ENCODE data around the gene PHC1.

The PHC1 gene

GRCh38 chr12:8913702-8914032, 642 bp upstream of the PHC1 start:
- Histone ChIP-seq H3K27ac (ENCODE audit: low read length) (peak overlapping the region; percentile 72), H3K9me3 (ENCODE audit: insufficient read depth, low read length, severe bottlenecking) (no peaks in the 10 kb centered on the region), H3K4me2 (ENCODE audit: insufficient read depth, low read length) (peak overlapping the region; percentile 69), H2AFZ (ENCODE audit: low read depth, low read length) (peak overlapping the region; percentile 84), H3K4me1 (ENCODE audit: insufficient read depth, low read length) (peaks cover 34% of the 10 kb centered on the region), H3K79me2 (ENCODE audit: insufficient read depth, low read length) (peaks cover 21% of the 10 kb centered on the region), H3K27me3 (ENCODE audit: insufficient read depth, low read length, poor library complexity) (no peaks in the 10 kb centered on the region), H3K9ac (ENCODE audit: low read depth, low read length) (peak overlapping the region; percentile 56), H3K36me3 (ENCODE audit: insufficient read depth, low read length) (peaks cover 5% of the 10 kb centered on the region; the same call in 1 of the 2 replicates), H3K4me3 (ENCODE audit: low read depth in 1 of 2, low read length in 2 of 2) (peak overlapping the region; percentile 33 to 59; a peak in 3 of 4 replicates), H4K20me1 (ENCODE audit: insufficient read depth, low read length) (no peaks in the 10 kb centered on the region)
- no peak for ATAC-seq (ENCODE audit: insufficient read depth, low read depth)
- TF ChIP-seq EZH2 (IDR thresholded peaks at IDR 0.05; ENCODE audit: borderline replicate concordance, low read depth, low read length, severe bottlenecking): no peak
- no peak for TF ChIP-seq CTCF (IDR thresholded peaks at IDR 0.05; ENCODE audit: borderline replicate concordance, extremely low read depth, low read length, poor library complexity, severe bottlenecking)
- no peak for DNase-seq

- H3K27me3 ChIP-seq (ENCODE audit: insufficient read depth, low read length, poor library complexity): no peaks in the 10 kb centered on the region
- H3K4me2 ChIP-seq (ENCODE audit: insufficient read depth, low read length): peak overlapping the region; percentile 81
- peaks cover 14% of the 10 kb centered on the region; the same call in 1 of the 2 replicates for H3K36me3 ChIP-seq (ENCODE audit: insufficient read depth, low read length)
- peak; percentile 63 for DNase-seq
- peaks cover 34% of the 10 kb centered on the region for H3K4me1 ChIP-seq (ENCODE audit: insufficient read depth, low read length)
- H3K27ac ChIP-seq (ENCODE audit: low read length): peak overlapping the region; percentile 49
- peak; percentile 84 for ATAC-seq (ENCODE audit: insufficient read depth, low read depth)
- no peaks in the 10 kb centered on the region for H4K20me1 ChIP-seq (ENCODE audit: insufficient read depth, low read length)
- H3K4me3 ChIP-seq (ENCODE audit: low read depth in 1 of 2, low read length in 2 of 2): peak overlapping the region; percentile 48 to 82; a peak in 3 of 4 replicates
- H3K9me3 ChIP-seq (ENCODE audit: insufficient read depth, low read length, severe bottlenecking): no peaks in the 10 kb centered on the region
- H2AFZ ChIP-seq (ENCODE audit: low read depth, low read length): peak overlapping the region; percentile 85
- H3K79me2 ChIP-seq (ENCODE audit: insufficient read depth, low read length): peaks cover 21% of the 10 kb centered on the region
- TF ChIP-seq EZH2 (IDR thresholded peaks at IDR 0.05; ENCODE audit: borderline replicate concordance, low read depth, low read length, severe bottlenecking) (no peak), CTCF (IDR thresholded peaks at IDR 0.05; ENCODE audit: borderline replicate concordance, extremely low read depth, low read length, poor library complexity, severe bottlenecking) (no peak)
- H3K9ac ChIP-seq (ENCODE audit: low read depth, low read length): peak overlapping the region; percentile 56
Observed at GRCh38 chr12:8914716-8915526, 612 bp downstream of the PHC1 start.

- Histone ChIP-seq H2AFZ (ENCODE audit: low read depth, low read length) (no peak overlapping the region), H3K9me3 (ENCODE audit: insufficient read depth, low read length, severe bottlenecking) (no peaks in the 10 kb centered on the region), H3K36me3 (ENCODE audit: insufficient read depth, low read length) (peaks cover 20% of the 10 kb centered on the region; the same call in 1 of the 2 replicates), H3K4me2 (ENCODE audit: insufficient read depth, low read length) (peak overlapping the region; percentile 81), H3K4me1 (ENCODE audit: insufficient read depth, low read length) (peaks cover 34% of the 10 kb centered on the region), H3K27me3 (ENCODE audit: insufficient read depth, low read length, poor library complexity) (no peaks in the 10 kb centered on the region), H3K79me2 (ENCODE audit: insufficient read depth, low read length) (peaks cover 21% of the 10 kb centered on the region), H3K27ac (ENCODE audit: low read length) (no peak overlapping the region), H4K20me1 (ENCODE audit: insufficient read depth, low read length) (no peaks in the 10 kb centered on the region), H3K4me3 (ENCODE audit: low read depth in 1 of 2, low read length in 2 of 2) (peak overlapping the region in 1 of 2 experiments; percentile 82; a peak in 2 of 4 replicates), H3K9ac (ENCODE audit: low read depth, low read length) (peak overlapping the region; percentile 56; the same call in 1 of the 2 replicates)
- ATAC-seq (ENCODE audit: insufficient read depth, low read depth): no peak
- DNase-seq: no peak
- TF ChIP-seq CTCF (IDR thresholded peaks at IDR 0.05; ENCODE audit: borderline replicate concordance, extremely low read depth, low read length, poor library complexity, severe bottlenecking) (no peak), EZH2 (IDR thresholded peaks at IDR 0.05; ENCODE audit: borderline replicate concordance, low read depth, low read length, severe bottlenecking) (no peak)
Observed at GRCh38 chr12:8916154-8916553, 1.8 kb downstream of the PHC1 start.

All from DND-41 (cell line).